Measurements from ENCODE around the gene WIPF1.

- TF ChIP-seq ZNF274 (IDR thresholded peaks at IDR 0.05; ENCODE audit: low read depth, low read length) (no peak), YY1 (IDR thresholded peaks at IDR 0.05; ENCODE audit: insufficient read depth, insufficient read length) (no peak)
Observed at GRCh38 chr2:174631009-174631981, 33.7 kb upstream of the WIPF1 start.

Data from NT2/D1 (cell line).